Panc1 (cell line): ENCODE measurements around the gene PRKAG2. TPM values are rescaled to one million over a fixed set of nuclear protein-coding genes. Genes with fewer than 3 reads are reported as not detected.

Experiments used
- ATAC-seq: fragments of 200-7000 bp; cut with Tn5 transposase; 2 replicates; pipeline ENCODE4 v1.9.1; 2020; ENCODE audit warnings: mild to moderate bottlenecking, moderate library complexity
- BruUV-seq: library from RNA; stranded (reverse); fragments of 400-500 nt; replicated peaks from 2 replicates; lab custom pipeline; 2021; lab: Mats Ljungman, UMichigan
- CTCF ChIA-PET: fragments of 300-600 bp; sonication (Branson Sonifier 250); formaldehyde crosslinking; loops from one replicate; lab custom pipeline; 2022; ENCODE audit warnings: antibody characterized with exemption; lab: Charles Lee
- POLR2A ChIA-PET: fragments of 300-600 bp; sonication (Branson Sonifier 250); formaldehyde crosslinking; loops from one replicate; lab custom pipeline; 2022; ENCODE audit warnings: antibody characterized with exemption; lab: Charles Lee
- DNase-seq: peaks from one replicate; pipeline ENCODE4 v3.0.0-alpha.2; 2010; ENCODE audit warnings: low read depth, low spot score
- H3K27ac ChIP-seq: 2 replicates; pipeline ENCODE4 v1.5.1; 2011; ENCODE audit warnings: mild to moderate bottlenecking, low read length, inconsistent platforms
- H3K27me3 ChIP-seq: fragments of 200-500 bp; sonication (Bioruptor generic); 2 replicates; pipeline ENCODE4 v1.6.0; 2014; ENCODE audit warnings: low read length, inconsistent platforms; ENCODE audit not compliant: control insufficient read depth, insufficient read depth
- H3K36me3 ChIP-seq: fragments of 200-500 bp; sonication (Bioruptor generic); 2 replicates; pipeline ENCODE4 v1.5.1; 2014; ENCODE audit warnings: inconsistent platforms, mild to moderate bottlenecking, low read length, moderate library complexity; ENCODE audit not compliant: control insufficient read depth, insufficient read depth
- H3K4me1 ChIP-seq: 2 replicates; pipeline ENCODE4 v1.5.1; 2011; ENCODE audit warnings: inconsistent platforms, mild to moderate bottlenecking, low read length, moderate library complexity; ENCODE audit not compliant: control insufficient read depth, insufficient read depth
- H3K4me3 ChIP-seq, 2 experiments: 2 replicates each; pipeline ENCODE4 v1.5.1; 2011 to 2012; ENCODE audit warnings: low read depth in 2 of 2, low read length in 2 of 2, mild to moderate bottlenecking in 2 of 2, inconsistent platforms in 1 of 2, moderate library complexity in 1 of 2
- H3K9me3 ChIP-seq: fragments of 200-500 bp; sonication (Bioruptor generic); 2 replicates; pipeline ENCODE4 v1.5.1; 2014; ENCODE audit warnings: low read depth, mild to moderate bottlenecking, inconsistent platforms, low read length, moderate library complexity; ENCODE audit not compliant: control insufficient read depth, insufficient read depth
- POLR2AphosphoS5 ChIP-seq: IDR thresholded peaks from 2 replicates; pipeline ENCODE4 v1.6.1; 2012; ENCODE audit warnings: mild to moderate bottlenecking, low read depth, low read length, moderate library complexity
- SIN3A ChIP-seq: IDR thresholded peaks from 2 replicates; pipeline ENCODE4 v1.6.1; 2012; ENCODE audit warnings: low read depth, mild to moderate bottlenecking, low read length, moderate library complexity, borderline replicate concordance; ENCODE audit not compliant: insufficient read depth
- TCF7L2 ChIP-seq: IDR thresholded peaks from 2 replicates; pipeline ENCODE4 v1.6.1; 2011; ENCODE audit warnings: mild to moderate bottlenecking, low read depth, low read length, inconsistent platforms
- in situ Hi-C: cut with HindIII; loops from 2 replicates; pipeline ENCODE4 v1.10.0; 2016; ENCODE audit warnings: low sequenced_read_pairs, low pct_unique_long_range_greater_than_20kb
- intact Hi-C: fragments of 100-400 bp; cut with micrococcal nuclease; formaldehyde crosslinking; loops from one replicate; pipeline ENCODE4 v1.10.0; 2022; ENCODE audit not compliant: unreplicated experiment
- total RNA-seq: library from RNA; stranded (reverse); gene quantifications from one replicate; pipeline ENCODE4 v1.2.1, GENCODE V29; 2021; ENCODE audit not compliant: unreplicated experiment
- TF ChIP-seq, protein P1 (sequence below): fragments of 450-650 bp; IDR thresholded peaks from 2 replicates; pipeline ENCODE4 v1.5.1; 2017; ENCODE audit warnings: mild to moderate bottlenecking
- TF ChIP-seq, protein P2 (sequence below), 2 experiments: IDR thresholded peaks; 2 replicates each; pipeline ENCODE4 v1.6.1; 2011 to 2012; ENCODE audit warnings: low read depth in 2 of 2, control low read depth in 1 of 2, low read length in 1 of 2, mild to moderate bottlenecking in 1 of 2, moderate library complexity in 1 of 2; ENCODE audit not compliant: insufficient read depth in 1 of 2

PRKAG2 gene
- total RNA-seq, 1 experiment from 2014 or later = 71.6 TPM

DNA sequence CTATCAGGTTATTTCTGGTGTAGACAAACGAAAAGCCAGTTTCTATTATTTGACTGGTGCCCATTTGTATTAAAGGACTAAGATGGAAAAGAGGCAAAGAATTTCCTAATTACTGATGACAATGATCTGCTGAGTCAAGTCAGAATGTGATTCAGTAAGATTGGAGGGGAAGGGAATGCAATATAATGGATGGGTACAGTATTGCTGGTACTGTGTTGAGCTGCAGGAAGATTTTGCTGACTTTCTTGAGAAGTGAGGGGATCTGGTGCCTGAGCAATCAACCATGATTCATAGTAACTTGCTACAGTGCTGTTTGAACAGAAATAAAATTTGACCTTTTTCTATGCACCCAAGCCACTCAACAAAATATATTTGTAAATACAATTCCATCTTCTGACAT is 218.1 kb downstream of the PRKAG2 start:
- BruUV-seq = no TSS peak
- Histone ChIP-seq H3K36me3 (no peaks in the 10 kb centered on the region), H3K27me3 (no peaks in the 10 kb centered on the region), H3K9me3 (no peaks in the 10 kb centered on the region), H3K4me1 (peaks cover 8% of the 10 kb centered on the region; the same call in 1 of the 2 replicates), H3K4me3 (no peak overlapping the region), H3K27ac (no peak overlapping the region)
- TF ChIP-seq, protein P1, sequence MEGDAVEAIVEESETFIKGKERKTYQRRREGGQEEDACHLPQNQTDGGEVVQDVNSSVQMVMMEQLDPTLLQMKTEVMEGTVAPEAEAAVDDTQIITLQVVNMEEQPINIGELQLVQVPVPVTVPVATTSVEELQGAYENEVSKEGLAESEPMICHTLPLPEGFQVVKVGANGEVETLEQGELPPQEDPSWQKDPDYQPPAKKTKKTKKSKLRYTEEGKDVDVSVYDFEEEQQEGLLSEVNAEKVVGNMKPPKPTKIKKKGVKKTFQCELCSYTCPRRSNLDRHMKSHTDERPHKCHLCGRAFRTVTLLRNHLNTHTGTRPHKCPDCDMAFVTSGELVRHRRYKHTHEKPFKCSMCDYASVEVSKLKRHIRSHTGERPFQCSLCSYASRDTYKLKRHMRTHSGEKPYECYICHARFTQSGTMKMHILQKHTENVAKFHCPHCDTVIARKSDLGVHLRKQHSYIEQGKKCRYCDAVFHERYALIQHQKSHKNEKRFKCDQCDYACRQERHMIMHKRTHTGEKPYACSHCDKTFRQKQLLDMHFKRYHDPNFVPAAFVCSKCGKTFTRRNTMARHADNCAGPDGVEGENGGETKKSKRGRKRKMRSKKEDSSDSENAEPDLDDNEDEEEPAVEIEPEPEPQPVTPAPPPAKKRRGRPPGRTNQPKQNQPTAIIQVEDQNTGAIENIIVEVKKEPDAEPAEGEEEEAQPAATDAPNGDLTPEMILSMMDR = no peak
- TF ChIP-seq TCF7L2 (no peak), POLR2AphosphoS5 (no peak), SIN3A (no peak)
- TF ChIP-seq, protein P2, sequence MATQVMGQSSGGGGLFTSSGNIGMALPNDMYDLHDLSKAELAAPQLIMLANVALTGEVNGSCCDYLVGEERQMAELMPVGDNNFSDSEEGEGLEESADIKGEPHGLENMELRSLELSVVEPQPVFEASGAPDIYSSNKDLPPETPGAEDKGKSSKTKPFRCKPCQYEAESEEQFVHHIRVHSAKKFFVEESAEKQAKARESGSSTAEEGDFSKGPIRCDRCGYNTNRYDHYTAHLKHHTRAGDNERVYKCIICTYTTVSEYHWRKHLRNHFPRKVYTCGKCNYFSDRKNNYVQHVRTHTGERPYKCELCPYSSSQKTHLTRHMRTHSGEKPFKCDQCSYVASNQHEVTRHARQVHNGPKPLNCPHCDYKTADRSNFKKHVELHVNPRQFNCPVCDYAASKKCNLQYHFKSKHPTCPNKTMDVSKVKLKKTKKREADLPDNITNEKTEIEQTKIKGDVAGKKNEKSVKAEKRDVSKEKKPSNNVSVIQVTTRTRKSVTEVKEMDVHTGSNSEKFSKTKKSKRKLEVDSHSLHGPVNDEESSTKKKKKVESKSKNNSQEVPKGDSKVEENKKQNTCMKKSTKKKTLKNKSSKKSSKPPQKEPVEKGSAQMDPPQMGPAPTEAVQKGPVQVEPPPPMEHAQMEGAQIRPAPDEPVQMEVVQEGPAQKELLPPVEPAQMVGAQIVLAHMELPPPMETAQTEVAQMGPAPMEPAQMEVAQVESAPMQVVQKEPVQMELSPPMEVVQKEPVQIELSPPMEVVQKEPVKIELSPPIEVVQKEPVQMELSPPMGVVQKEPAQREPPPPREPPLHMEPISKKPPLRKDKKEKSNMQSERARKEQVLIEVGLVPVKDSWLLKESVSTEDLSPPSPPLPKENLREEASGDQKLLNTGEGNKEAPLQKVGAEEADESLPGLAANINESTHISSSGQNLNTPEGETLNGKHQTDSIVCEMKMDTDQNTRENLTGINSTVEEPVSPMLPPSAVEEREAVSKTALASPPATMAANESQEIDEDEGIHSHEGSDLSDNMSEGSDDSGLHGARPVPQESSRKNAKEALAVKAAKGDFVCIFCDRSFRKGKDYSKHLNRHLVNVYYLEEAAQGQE (IDR thresholded peaks at IDR 0.05; ENCODE audit: insufficient read depth in 1 of 2, low read depth in 2 of 2, low read length in 1 of 2) = no peak
- intact Hi-C loops (no loop called here), in situ Hi-C loops (no loop called here)
- DNase-seq (no peak), ATAC-seq (no peak)
- CTCF ChIA-PET = no interaction called here
- POLR2A ChIA-PET = no interaction called here

GRCh38 chr7:151657173-151657572 is 219.7 kb downstream of the PRKAG2 start:
- no peaks in the 10 kb centered on the region for H3K27me3 ChIP-seq
- no peak overlapping the region for H3K4me3 ChIP-seq
- ATAC-seq (no peak), DNase-seq (no peak)
- CTCF ChIA-PET = no interaction called here
- H3K27ac ChIP-seq = no peak overlapping the region
- H3K9me3 ChIP-seq = no peaks in the 10 kb centered on the region
- no TSS peak for BruUV-seq
- POLR2A ChIA-PET = interaction anchor here (0.6 kb wide), 1 partner anchor 49 kb away, joined by 8 read pairs; no protein-coding TSS in a partner anchor
- in situ Hi-C loops (no loop called here), intact Hi-C loops (no loop called here)
- H3K36me3 ChIP-seq = no peaks in the 10 kb centered on the region
- H3K4me1 ChIP-seq = peaks cover 8% of the 10 kb centered on the region; the same call in 1 of the 2 replicates
- TF ChIP-seq, protein P1 = no peak
- TF ChIP-seq, protein P2 (IDR thresholded peaks at IDR 0.05; ENCODE audit: insufficient read depth in 1 of 2, low read depth in 2 of 2, low read length in 1 of 2) = no peak
- TF ChIP-seq SIN3A (no peak), TCF7L2 (no peak), POLR2AphosphoS5 (no peak)
